Neutrophil (primary cell): ENCODE measurements around the gene MEGF9.

ENCODE experiments used
- H3K27ac ChIP-seq: fragments of 200-600 bp; sonication (generic); 2 replicates; pipeline ENCODE4 v1.5.1; 2016; ENCODE audit warnings: mild to moderate bottlenecking, moderate library complexity
- H3K27me3 ChIP-seq: fragments of 200-600 bp; sonication (generic); 2 replicates; pipeline ENCODE4 v1.6.0; 2016; ENCODE audit warnings: mild to moderate bottlenecking
- H3K36me3 ChIP-seq: fragments of 200-600 bp; sonication (generic); 2 replicates; pipeline ENCODE4 v1.5.1; 2017
- H3K4me1 ChIP-seq, 2 experiments: fragments of 200-600 bp in 1 of 2; sonication (generic) in 1 of 2; 1 replicate in 1 of 2; 2 replicates in 1 of 2; pipeline versions ENCODE4 v1.5.1 to v1.6.1; 2013 to 2016; ENCODE audit warnings: low read depth in 1 of 2, low read length in 1 of 2, mild to moderate bottlenecking in 1 of 2, moderate library complexity in 1 of 2; ENCODE audit not compliant: control insufficient read depth in 1 of 2, insufficient read depth in 1 of 2
- H3K4me3 ChIP-seq, 2 experiments: fragments of 200-600 bp in 1 of 2; sonication (generic) in 1 of 2; 1 replicate in 1 of 2; 2 replicates in 1 of 2; pipeline ENCODE4 v1.5.1; 2013 to 2016; ENCODE audit warnings: low read depth in 1 of 2, low read length in 1 of 2, mild to moderate bottlenecking in 1 of 2, moderate library complexity in 1 of 2
- H3K9me3 ChIP-seq: fragments of 200-600 bp; sonication (generic); 2 replicates; pipeline ENCODE4 v1.5.1; 2016
- CTCF ChIP-seq: fragments of 200-600 bp; sonication (generic); IDR thresholded peaks from 2 replicates; pipeline ENCODE4 v1.5.1; 2016; ENCODE audit warnings: antibody characterized with exemption

MEGF9 gene

GRCh38 chr9:120625222-120625621 lies 89.0 kb downstream of the MEGF9 start:
- Histone ChIP-seq H3K4me3 (no peak overlapping the region), H3K4me1 (peaks cover 7 to 14% of the 10 kb centered on the region in 2 experiments), H3K9me3 (no peaks in the 10 kb centered on the region), H3K27me3 (no peaks in the 10 kb centered on the region), H3K27ac (peak overlapping the region; percentile 57), H3K36me3 (peaks cover 75% of the 10 kb centered on the region)
- no peak for TF ChIP-seq CTCF

DNA sequence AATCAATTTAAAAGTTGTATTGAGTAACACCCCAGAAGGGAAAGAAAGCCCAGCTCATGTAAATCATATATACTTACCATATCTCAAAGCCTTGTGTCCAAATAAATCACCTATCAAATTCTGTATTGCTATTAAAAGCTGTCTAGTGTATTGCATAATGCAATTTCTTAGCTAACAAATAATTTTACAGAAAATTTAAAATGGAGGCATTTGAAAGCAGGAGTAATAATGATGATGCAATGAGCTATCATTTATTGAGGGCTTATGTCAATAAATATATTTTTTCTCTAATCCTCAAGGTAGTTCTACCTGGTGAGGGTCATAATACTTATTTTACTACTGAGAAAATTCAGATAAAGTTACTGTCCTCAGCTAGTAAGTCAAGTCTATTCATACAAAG lies 91.5 kb downstream of the MEGF9 start:
- no peaks in the 10 kb centered on the region for H3K9me3 ChIP-seq
- H3K4me3 ChIP-seq = no peak overlapping the region
- TF ChIP-seq CTCF = no peak
- peak overlapping the region; percentile 22 for H3K27ac ChIP-seq
- H3K27me3 ChIP-seq = no peaks in the 10 kb centered on the region
- peaks cover 81% of the 10 kb centered on the region for H3K36me3 ChIP-seq
- peaks cover 7 to 14% of the 10 kb centered on the region in 2 experiments for H3K4me1 ChIP-seq

- H3K4me1 ChIP-seq = peaks cover 7 to 14% of the 10 kb centered on the region in 2 experiments
- H3K27me3 ChIP-seq = no peaks in the 10 kb centered on the region
- peaks cover 81% of the 10 kb centered on the region for H3K36me3 ChIP-seq
Observed at GRCh38 chr9:120621941-120622340, 92.3 kb downstream of the MEGF9 start.

DNA sequence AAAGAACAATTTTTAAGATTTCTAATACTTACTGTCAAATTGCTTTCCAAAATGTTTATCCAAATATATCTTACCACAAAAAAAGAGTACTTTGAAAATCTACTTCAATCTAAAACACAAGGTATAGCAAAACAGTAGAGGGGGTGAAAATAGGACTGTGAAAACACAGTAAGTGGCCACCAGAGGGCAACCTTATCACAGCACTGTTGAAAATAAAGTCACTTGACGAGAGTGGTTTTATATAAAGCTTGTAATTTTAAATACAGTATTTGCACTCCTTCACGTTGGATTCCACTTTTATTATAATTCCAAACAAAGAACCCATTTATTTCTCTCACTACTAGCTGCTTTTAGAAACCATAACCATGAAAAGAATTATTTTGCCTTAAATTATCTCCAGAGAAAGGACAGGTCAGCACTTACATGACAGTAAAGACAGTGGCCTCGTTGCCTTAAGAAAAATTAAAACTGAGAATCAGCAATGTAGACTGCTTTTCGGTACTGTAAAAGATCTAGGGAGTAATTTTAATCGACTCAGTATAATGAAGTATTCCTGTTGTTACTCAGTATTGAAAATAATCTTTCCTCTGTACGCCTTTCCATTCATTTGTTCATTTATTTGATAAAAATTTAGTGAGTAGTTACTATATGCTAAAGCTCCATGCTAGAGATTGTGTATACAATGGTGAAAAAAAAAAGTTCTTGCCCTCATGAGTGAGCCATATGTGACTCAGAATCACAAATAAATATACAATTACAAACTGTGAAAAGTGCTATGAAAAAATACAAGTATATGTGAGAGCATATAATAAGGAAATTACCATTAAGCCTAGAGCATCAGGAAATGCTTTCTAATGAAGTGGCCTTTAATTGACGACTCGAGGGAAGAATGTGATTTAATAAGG lies 94.3 kb downstream of the MEGF9 start:
- H3K27ac ChIP-seq = peak overlapping the region; percentile 30
- H3K4me3 ChIP-seq = no peak overlapping the region
- no peaks in the 10 kb centered on the region for H3K9me3 ChIP-seq
- peaks cover 87% of the 10 kb centered on the region for H3K36me3 ChIP-seq
- H3K27me3 ChIP-seq = no peaks in the 10 kb centered on the region
- peak; percentile 51 for TF ChIP-seq CTCF
- H3K4me1 ChIP-seq = peaks cover 2 to 9% of the 10 kb centered on the region in 2 experiments

More at GRCh38 chr9:120621941-120622340, 92.3 kb downstream of the MEGF9 start:
- no peak for TF ChIP-seq CTCF
- no peaks in the 10 kb centered on the region for H3K9me3 ChIP-seq
- H3K4me3 ChIP-seq = no peak overlapping the region
- peak overlapping the region; percentile 30 for H3K27ac ChIP-seq

GRCh38 chr9:120616966-120617935 lies 97.0 kb downstream of the MEGF9 start:
- Histone ChIP-seq H3K36me3 (peaks cover 98% of the 10 kb centered on the region), H3K9me3 (no peaks in the 10 kb centered on the region), H3K27me3 (no peaks in the 10 kb centered on the region), H3K4me1 (no peaks in the 10 kb centered on the region), H3K4me3 (no peak overlapping the region), H3K27ac (peak overlapping the region; percentile 8)
- TF ChIP-seq CTCF = no peak
